OCI-LY3 (cell line): ENCODE data around the gene PHKB.

Source experiments
- CTCF ChIP-seq: fragments of 200-600, 300-600 bp; sonication (generic); IDR thresholded peaks from 2 replicates; pipeline ENCODE4 v1.5.1; 2014; ENCODE audit warnings: antibody characterized with exemption, low read length, low read depth
- EZH2phosphoT487 ChIP-seq: fragments of 200-600 bp; shearing (Covaris generic); IDR thresholded peaks from 2 replicates; pipeline ENCODE4 v1.6.1; 2018; ENCODE audit warnings: antibody characterized with exemption, mixed run types, low read depth

- TF ChIP-seq CTCF, result no peak
- TF ChIP-seq EZH2phosphoT487, result no peak
Measured at GRCh38 chr16:47604306-47604705, 143.2 kb downstream of the PHKB start.
